Activated CD4-positive, alpha-beta memory T cell treated with anti-CD3 and anti-CD28 coated beads, Interleukin-2, amount 10 ng/mL, durations not matched to agents 7 days and 5 days (primary cell): ENCODE results near the gene MMEL1. TPM values are rescaled to one million over a fixed set of nuclear protein-coding genes. Genes with fewer than 3 reads are reported as not detected.
"Not testable (repeated sequence)": the region's sequence is repeated elsewhere in the genome, so short reads cannot be mapped to it uniquely, and the experiment has no call there.

Experiments
- CTCF ChIA-PET: fragments of 350-600 bp; sonication (Branson Sonifier 250); formaldehyde crosslinking; loops from one replicate; lab custom pipeline; 2021; ENCODE audit warnings: antibody characterized with exemption, inconsistent platforms; lab: Charles Lee
- POLR2A ChIA-PET: fragments of 350-600 bp; sonication (Branson Sonifier 250); formaldehyde crosslinking; loops from one replicate; lab custom pipeline; 2021; ENCODE audit warnings: antibody characterized with exemption; lab: Charles Lee
- DNase-seq: peaks from one replicate; pipeline ENCODE4 v3.0.0-alpha.2; 2020
- H3K27ac Mint-ChIP-seq: one replicate; pipeline ENCODE4 v1.8.0; 2021; ENCODE audit warnings: mild to moderate bottlenecking, mixed read lengths
- H3K27me3 Mint-ChIP-seq: one replicate; pipeline ENCODE4 v1.8.0; 2021; ENCODE audit warnings: mixed read lengths
- H3K36me3 Mint-ChIP-seq: one replicate; pipeline ENCODE4 v1.8.0; 2021; ENCODE audit warnings: low read depth, mixed read lengths
- H3K4me1 Mint-ChIP-seq: one replicate; pipeline ENCODE4 v1.8.0; 2021; ENCODE audit warnings: mixed read lengths
- H3K4me3 Mint-ChIP-seq: one replicate; pipeline ENCODE4 v1.8.0; 2021; ENCODE audit warnings: mild to moderate bottlenecking, mixed read lengths
- H3K9me3 Mint-ChIP-seq: one replicate; pipeline ENCODE4 v1.8.0; 2021; ENCODE audit warnings: mixed read lengths
- total RNA-seq, 2 experiments: library from RNA; stranded (reverse); gene quantifications; one replicate each; pipeline ENCODE4 v1.2.3, GENCODE V29; 2021

Gene MMEL1
- total RNA-seq, 2 experiments from 2014 or later = 1.0 to 1.5 TPM

GRCh38 chr1:2574350-2574749, 58.5 kb downstream of the MMEL1 start:
- Mint-ChIP-seq H3K4me1 (peaks cover 46% of the 10 kb centered on the region), H3K27me3 (peaks cover 3% of the 10 kb centered on the region), H3K4me3 (no peak overlapping the region), H3K9me3 (peaks cover 19% of the 10 kb centered on the region), H3K36me3 (peaks cover 23% of the 10 kb centered on the region), H3K27ac (no peak overlapping the region)
- ChIA-PET POLR2A (interaction anchor here (1.3 to 1.5 kb wide), 2 partner anchors 11 to 18 kb away, joined by 5 read pairs; partner anchors contain the start of genes PRXL2B and TNFRSF14), CTCF (no interaction called here)
- no peak for DNase-seq

- DNase-seq = no peak
- Mint-ChIP-seq H3K36me3 (peaks cover 19% of the 10 kb centered on the region), H3K9me3 (peaks cover 19% of the 10 kb centered on the region), H3K27ac (no peak overlapping the region), H3K27me3 (peaks cover 3% of the 10 kb centered on the region), H3K4me1 (peaks cover 38% of the 10 kb centered on the region), H3K4me3 (no peak overlapping the region)
- ChIA-PET POLR2A (interaction anchor here (0.8 to 1.9 kb wide), 2 partner anchors 12 kb away, joined by 3 to 7 read pairs; no protein-coding TSS in a partner anchor), CTCF (interaction anchor here (1.2 kb wide), 1 partner anchor 49 kb away, joined by 3 read pairs; no protein-coding TSS in a partner anchor)
Measured at GRCh38 chr1:2573250-2573920, 59.4 kb downstream of the MMEL1 start.

- H3K36me3 Mint-ChIP-seq = peaks cover 19% of the 10 kb centered on the region
- H3K4me3 Mint-ChIP-seq = no peak overlapping the region
- ChIA-PET POLR2A (interaction anchor here (1.0 to 2.0 kb wide), 3 partner anchors 11 to 14 kb away, joined by 3 to 7 read pairs (median 5); no protein-coding TSS in a partner anchor), CTCF (interaction anchor here (0.8 to 1.1 kb wide), 3 partner anchors 10 to 15 kb away, joined by 3 to 4 read pairs (median 3); no protein-coding TSS in a partner anchor)
- DNase-seq = no peak
- H3K27me3 Mint-ChIP-seq = peaks cover 3% of the 10 kb centered on the region
- no peak overlapping the region for H3K27ac Mint-ChIP-seq
- H3K9me3 Mint-ChIP-seq = peaks cover 19% of the 10 kb centered on the region
- H3K4me1 Mint-ChIP-seq = peaks cover 21% of the 10 kb centered on the region
Measured at GRCh38 chr1:2571348-2571747, 61.5 kb downstream of the MMEL1 start.

- Mint-ChIP-seq H3K4me1 (peaks cover 12% of the 10 kb centered on the region), H3K9me3 (peaks cover 19% of the 10 kb centered on the region), H3K36me3 (peaks cover 19% of the 10 kb centered on the region), H3K27ac (no peak overlapping the region), H3K4me3 (no peak overlapping the region), H3K27me3 (peaks cover 3% of the 10 kb centered on the region)
- POLR2A ChIA-PET = interaction anchor here (1.0 to 2.0 kb wide), 2 partner anchors 10 to 12 kb away, joined by 3 to 5 read pairs; no protein-coding TSS in a partner anchor
- CTCF ChIA-PET = interaction anchor here (1.1 kb wide), 1 partner anchor 15 kb away, joined by 4 read pairs; no protein-coding TSS in a partner anchor
- DNase-seq = no peak
Measured at GRCh38 chr1:2570332-2570731, 62.5 kb downstream of the MMEL1 start.

GRCh38 chr1:2569703-2570102, 63.1 kb downstream of the MMEL1 start:
- peaks cover 19% of the 10 kb centered on the region for H3K36me3 Mint-ChIP-seq

GRCh38 chr1:2569060-2569459, 63.8 kb downstream of the MMEL1 start:
- no peak for DNase-seq
- CTCF ChIA-PET = no interaction called here
- Mint-ChIP-seq H3K27ac (no peak overlapping the region), H3K9me3 (peaks cover 16% of the 10 kb centered on the region), H3K36me3 (peaks cover 16% of the 10 kb centered on the region), H3K4me3 (no peak overlapping the region), H3K4me1 (peaks cover 6% of the 10 kb centered on the region), H3K27me3 (peaks cover 3% of the 10 kb centered on the region)
- POLR2A ChIA-PET = interaction anchor here (0.9 to 1.0 kb wide), 2 partner anchors 9 to 13 kb away, joined by 3 to 5 read pairs; partner anchors contain the start of gene TNFRSF14

More at GRCh38 chr1:2569703-2570102, 63.1 kb downstream of the MMEL1 start:
- CTCF ChIA-PET, H3K27ac Mint-ChIP-seq, DNase-seq, H3K4me1 Mint-ChIP-seq, H3K4me3 Mint-ChIP-seq, H3K27me3 Mint-ChIP-seq: not testable (repeated sequence)
- POLR2A ChIA-PET = interaction anchor here (0.9 to 1.0 kb wide), 2 partner anchors 9 to 14 kb away, joined by 3 to 5 read pairs; partner anchors contain the start of gene TNFRSF14
- peaks cover 19% of the 10 kb centered on the region for H3K9me3 Mint-ChIP-seq

GRCh38 chr1:2568187-2568816, 64.5 kb downstream of the MMEL1 start:
- DNase-seq, H3K27ac Mint-ChIP-seq, H3K27me3 Mint-ChIP-seq, H3K4me1 Mint-ChIP-seq, H3K4me3 Mint-ChIP-seq, POLR2A ChIA-PET, CTCF ChIA-PET, H3K9me3 Mint-ChIP-seq: not testable (repeated sequence)
- peaks cover 15% of the 10 kb centered on the region for H3K36me3 Mint-ChIP-seq

- H3K27ac Mint-ChIP-seq = no peak overlapping the region
- no peaks in the 10 kb centered on the region for H3K27me3 Mint-ChIP-seq
- no peak for DNase-seq
- CTCF ChIA-PET = no interaction called here
- H3K4me3 Mint-ChIP-seq = no peak overlapping the region
- H3K36me3 Mint-ChIP-seq = peaks cover 12% of the 10 kb centered on the region
- no peaks in the 10 kb centered on the region for H3K4me1 Mint-ChIP-seq
- H3K9me3 Mint-ChIP-seq = no peaks in the 10 kb centered on the region
- POLR2A ChIA-PET = interaction anchor here (0.9 kb wide), 1 partner anchor 11 kb away, joined by 3 read pairs; the partner anchor contains the start of gene TNFRSF14
Measured at GRCh38 chr1:2567083-2567679, 65.6 kb downstream of the MMEL1 start.

GRCh38 chr1:2566101-2567045, 66.4 kb downstream of the MMEL1 start:
- no peaks in the 10 kb centered on the region for H3K9me3 Mint-ChIP-seq
- H3K27ac Mint-ChIP-seq = no peak overlapping the region
- H3K4me1 Mint-ChIP-seq = peaks cover 3% of the 10 kb centered on the region
- H3K27me3 Mint-ChIP-seq = no peaks in the 10 kb centered on the region
- ChIA-PET POLR2A (interaction anchor here (0.9 kb wide), 1 partner anchor 11 kb away, joined by 3 read pairs; the partner anchor contains the start of gene TNFRSF14), CTCF (no interaction called here)
- peaks cover 15% of the 10 kb centered on the region for H3K36me3 Mint-ChIP-seq
- H3K4me3 Mint-ChIP-seq = no peak overlapping the region
- DNase-seq = no peak

- H3K27me3 Mint-ChIP-seq = no peaks in the 10 kb centered on the region
- CTCF ChIA-PET = interaction anchor here (1.0 to 1.1 kb wide), 2 partner anchors 17 to 21 kb away, joined by 3 read pairs; no protein-coding TSS in a partner anchor
- peaks cover 14% of the 10 kb centered on the region for H3K36me3 Mint-ChIP-seq
Measured at GRCh38 chr1:2564815-2565374, 67.9 kb downstream of the MMEL1 start.

GRCh38 chr1:2564006-2564814, 68.6 kb downstream of the MMEL1 start:
- Mint-ChIP-seq H3K27ac (no peak overlapping the region), H3K27me3 (no peaks in the 10 kb centered on the region), H3K4me1 (peaks cover 6% of the 10 kb centered on the region), H3K4me3 (no peak overlapping the region), H3K9me3 (no peaks in the 10 kb centered on the region), H3K36me3 (peaks cover 16% of the 10 kb centered on the region)
- ChIA-PET CTCF (interaction anchor here (1.0 kb wide), 1 partner anchor 17 kb away, joined by 3 read pairs; no protein-coding TSS in a partner anchor), POLR2A (interaction anchor here (1.6 to 2.1 kb wide), 2 partner anchors 8 to 21 kb away, joined by 7 to 10 read pairs; partner anchors contain the start of gene TNFRSF14)
- DNase-seq = no peak

More at GRCh38 chr1:2564815-2565374, 67.9 kb downstream of the MMEL1 start:
- POLR2A ChIA-PET = interaction anchor here (1.6 to 2.1 kb wide), 2 partner anchors 9 to 20 kb away, joined by 7 to 10 read pairs; partner anchors contain the start of gene TNFRSF14
- Mint-ChIP-seq H3K4me1 (peaks cover 6% of the 10 kb centered on the region), H3K4me3 (no peak overlapping the region), H3K9me3 (no peaks in the 10 kb centered on the region), H3K27ac (no peak overlapping the region)
- DNase-seq = no peak
